SU-DHL-6 (cell line): ENCODE results near the gene AGPAT2.

ENCODE experiments used
- H2AFZ ChIP-seq: fragments of 200-600 bp; sonication (generic); 2 replicates; pipeline ENCODE4 v1.6.1; 2014; ENCODE audit warnings: low read depth, mild to moderate bottlenecking, moderate library complexity, mixed read lengths, antibody characterized with exemption, low read length; ENCODE audit not compliant: severe bottlenecking
- H3F3A ChIP-seq: fragments of 200-600 bp; shearing (Covaris generic); 2 replicates; pipeline ENCODE4 v1.6.0; 2016; ENCODE audit warnings: antibody characterized with exemption, mild to moderate bottlenecking; ENCODE audit not compliant: insufficient read depth
- H3K27ac ChIP-seq: fragments of 200-600 bp; sonication (generic); 2 replicates; pipeline ENCODE4 v1.5.1; 2016; ENCODE audit warnings: low read depth, mild to moderate bottlenecking, low read length, moderate library complexity, mixed read lengths
- H3K27me3 ChIP-seq: fragments of 200-600 bp; sonication (generic), shearing (Covaris generic); 2 replicates; pipeline ENCODE4 v1.6.0; 2014; ENCODE audit warnings: mild to moderate bottlenecking, low read length
- H3K36me3 ChIP-seq: fragments of 200-600 bp; sonication (generic); 2 replicates; pipeline ENCODE4 v1.6.1; 2014; ENCODE audit warnings: mild to moderate bottlenecking, low read length, mixed read lengths
- H3K4me2 ChIP-seq: fragments of 300-600, 200-600 bp; shearing (Covaris generic), sonication (generic); 2 replicates; pipeline ENCODE4 v1.6.0; 2014; ENCODE audit warnings: low read length, low read depth, mild to moderate bottlenecking; ENCODE audit not compliant: poor library complexity, severe bottlenecking
- H3K4me3 ChIP-seq: fragments of 200-600 bp; sonication (generic); 2 replicates; pipeline ENCODE4 v1.5.1; 2014; ENCODE audit warnings: antibody characterized with exemption, low read length, mild to moderate bottlenecking, mixed read lengths; ENCODE audit not compliant: insufficient read depth, poor library complexity, severe bottlenecking
- H3K79me2 ChIP-seq: fragments of 200-600 bp; sonication (generic); 2 replicates; pipeline ENCODE4 v1.6.1; 2014; ENCODE audit warnings: mild to moderate bottlenecking, low read length, moderate library complexity; ENCODE audit not compliant: insufficient read depth
- H3K9ac ChIP-seq: fragments of 200-600 bp; sonication (generic); 2 replicates; pipeline ENCODE4 v1.7.0; 2014; ENCODE audit warnings: mild to moderate bottlenecking, low read length
- H3K9me2 ChIP-seq: fragments of 200-600 bp; sonication (generic); replicated peaks from 2 replicates; pipeline ENCODE4 v1.6.1; 2014; ENCODE audit warnings: low read length; ENCODE audit not compliant: insufficient read depth
- H3K9me3 ChIP-seq: fragments of 200-600 bp; sonication (generic); 2 replicates; pipeline ENCODE4 v1.6.1; 2014; ENCODE audit warnings: low read length, mixed read lengths; ENCODE audit not compliant: insufficient read depth
- H4K20me1 ChIP-seq: fragments of 200-600 bp; sonication (generic); 2 replicates; pipeline ENCODE4 v1.6.1; 2014; ENCODE audit warnings: low read depth, mild to moderate bottlenecking, antibody characterized with exemption, low read length, moderate library complexity, mixed read lengths
- EZH2phosphoT487 ChIP-seq: fragments of 200-600 bp; sonication (generic), shearing (Covaris generic); conservative IDR thresholded peaks from 2 replicates; pipeline ENCODE4 v1.6.1; 2018; ENCODE audit warnings: mild to moderate bottlenecking, antibody characterized with exemption, low read length, moderate library complexity, mixed read lengths
- TF ChIP-seq, protein P1 (sequence below): fragments of 200-600 bp; sonication (generic); IDR thresholded peaks from one replicate; pipeline ENCODE4 v1.5.1; 2017; ENCODE audit warnings: antibody characterized with exemption, mild to moderate bottlenecking, low read length, moderate library complexity; ENCODE audit not compliant: insufficient read depth, poor library complexity, severe bottlenecking

AGPAT2 gene

DNA sequence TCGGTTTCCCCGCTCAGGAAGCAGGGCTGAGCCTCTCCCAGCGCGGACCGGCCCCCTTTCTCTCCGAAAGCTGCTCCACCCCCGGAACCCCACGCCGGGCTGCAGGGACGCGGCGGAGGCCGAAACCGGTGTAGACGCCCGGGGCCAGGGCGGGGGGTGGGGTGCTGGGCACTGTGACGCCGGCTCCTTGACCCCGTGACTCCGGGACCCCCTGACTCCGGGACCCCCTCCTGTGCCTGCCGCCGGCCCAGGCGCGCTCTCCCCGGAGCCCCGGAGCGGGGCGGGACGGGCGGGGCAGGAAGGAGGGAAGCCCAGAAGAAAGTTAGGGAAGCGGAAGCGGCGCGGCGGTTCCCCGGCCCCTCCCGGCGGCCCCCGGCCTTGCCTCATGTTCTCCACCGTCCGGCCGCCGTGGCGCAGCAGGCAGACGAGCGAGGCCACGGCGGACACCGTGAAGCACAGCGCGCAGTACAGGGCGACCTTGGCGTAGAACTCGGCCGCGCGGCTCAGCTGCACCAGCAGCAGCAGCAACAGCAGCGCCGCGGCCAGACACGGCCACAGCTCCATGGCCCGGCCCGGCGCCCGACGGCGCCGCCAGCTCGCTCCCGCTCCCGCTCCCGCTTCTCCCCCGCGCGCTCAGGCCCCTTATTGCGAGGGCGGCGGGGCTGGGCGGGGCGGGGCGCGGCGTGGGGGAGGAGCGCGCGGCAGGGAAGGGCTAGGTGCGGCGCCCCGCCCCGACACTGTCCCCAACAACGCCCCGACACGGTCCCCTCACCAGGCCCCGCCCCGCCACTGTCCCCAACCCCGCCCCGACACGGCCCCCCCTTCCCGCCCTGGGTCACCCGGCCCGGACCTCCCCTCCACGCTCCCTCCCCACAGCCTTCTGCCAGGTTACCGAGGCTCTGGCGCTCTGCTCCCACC is at the start of gene AGPAT2:
Gene AGPAT2, minus strand, starts transcription at position 664 of the 918 bp plus-strand sequence. Its CDS starts 100 bp downstream, at position 564.
- Histone ChIP-seq H3K4me2 (peak within 1 kb of the TSS; percentile 50), H2AFZ (peak within 1 kb of the TSS; percentile 68), H3K9me3 (no peaks in the 10 kb centered on the region), H3K9ac (peak within 1 kb of the TSS; percentile 50), H3K9me2 (no peaks in the 10 kb centered on the region), H3K79me2 (no peaks in the 10 kb centered on the region), H4K20me1 (no peaks in the 10 kb centered on the region), H3F3A (no peaks in the 10 kb centered on the region; the same call in 1 of the 2 replicates), H3K27me3 (no peaks in the 10 kb centered on the region), H3K27ac (no peak within 1 kb of the TSS), H3K4me3 (peak within 1 kb of the TSS; percentile 50), H3K36me3 (no peaks in the 10 kb centered on the region)
- TF ChIP-seq, protein P1, sequence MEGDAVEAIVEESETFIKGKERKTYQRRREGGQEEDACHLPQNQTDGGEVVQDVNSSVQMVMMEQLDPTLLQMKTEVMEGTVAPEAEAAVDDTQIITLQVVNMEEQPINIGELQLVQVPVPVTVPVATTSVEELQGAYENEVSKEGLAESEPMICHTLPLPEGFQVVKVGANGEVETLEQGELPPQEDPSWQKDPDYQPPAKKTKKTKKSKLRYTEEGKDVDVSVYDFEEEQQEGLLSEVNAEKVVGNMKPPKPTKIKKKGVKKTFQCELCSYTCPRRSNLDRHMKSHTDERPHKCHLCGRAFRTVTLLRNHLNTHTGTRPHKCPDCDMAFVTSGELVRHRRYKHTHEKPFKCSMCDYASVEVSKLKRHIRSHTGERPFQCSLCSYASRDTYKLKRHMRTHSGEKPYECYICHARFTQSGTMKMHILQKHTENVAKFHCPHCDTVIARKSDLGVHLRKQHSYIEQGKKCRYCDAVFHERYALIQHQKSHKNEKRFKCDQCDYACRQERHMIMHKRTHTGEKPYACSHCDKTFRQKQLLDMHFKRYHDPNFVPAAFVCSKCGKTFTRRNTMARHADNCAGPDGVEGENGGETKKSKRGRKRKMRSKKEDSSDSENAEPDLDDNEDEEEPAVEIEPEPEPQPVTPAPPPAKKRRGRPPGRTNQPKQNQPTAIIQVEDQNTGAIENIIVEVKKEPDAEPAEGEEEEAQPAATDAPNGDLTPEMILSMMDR: no peak
- TF ChIP-seq EZH2phosphoT487: no peak

GRCh38 chr9:136735812-136736480 is 48.7 kb upstream of the AGPAT2 start:
- H3F3A ChIP-seq: no peaks in the 10 kb centered on the region
- no peaks in the 10 kb centered on the region for H3K36me3 ChIP-seq
- no peak overlapping the region for H3K27ac ChIP-seq
- H3K9me3 ChIP-seq: no peaks in the 10 kb centered on the region
- H3K79me2 ChIP-seq: no peaks in the 10 kb centered on the region
- H3K9me2 ChIP-seq: no peaks in the 10 kb centered on the region
- no peak for TF ChIP-seq EZH2phosphoT487
- TF ChIP-seq, protein P1: no peak
- H3K9ac ChIP-seq: no peak overlapping the region
- no peak overlapping the region for H3K4me2 ChIP-seq
- no peak overlapping the region for H3K4me3 ChIP-seq
- no peak overlapping the region for H2AFZ ChIP-seq
- no peaks in the 10 kb centered on the region for H3K27me3 ChIP-seq
- no peaks in the 10 kb centered on the region for H4K20me1 ChIP-seq

DNA sequence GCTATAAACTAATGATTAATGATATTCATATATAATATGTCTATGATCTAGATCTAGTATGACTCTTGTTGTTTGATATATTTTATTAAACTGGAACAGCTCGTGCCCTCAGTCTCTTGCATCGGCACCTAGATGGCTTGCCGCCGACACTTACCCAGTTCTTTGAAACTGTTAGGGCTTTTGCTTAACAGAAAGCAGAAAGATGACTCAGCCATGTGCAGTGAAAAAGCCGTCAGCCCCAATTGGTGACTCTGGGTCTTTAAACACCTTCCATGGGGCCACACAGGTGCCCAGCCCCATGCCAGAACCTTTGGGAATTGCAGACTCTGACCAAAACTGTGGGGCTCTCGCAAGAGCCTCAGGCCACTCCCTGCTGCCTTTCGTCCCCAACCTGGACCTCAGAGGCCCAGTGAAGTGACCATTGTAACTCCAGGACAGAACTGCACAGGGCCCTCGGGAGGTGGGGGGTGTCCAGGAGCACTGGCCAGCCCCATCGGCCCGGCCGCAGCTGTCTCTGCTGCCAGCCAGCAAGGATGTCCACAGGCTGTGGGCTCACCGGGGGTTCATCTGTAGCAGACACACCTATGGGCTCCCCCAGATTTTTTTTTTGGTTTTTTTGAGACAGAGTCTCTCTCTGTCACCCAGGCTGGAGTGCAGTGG is 47.7 kb upstream of the AGPAT2 start:
- Histone ChIP-seq H3K27me3 (no peaks in the 10 kb centered on the region), H3K4me2 (no peak overlapping the region), H3K9me3 (no peaks in the 10 kb centered on the region), H3F3A (no peaks in the 10 kb centered on the region), H3K9ac (no peak overlapping the region), H3K79me2 (peaks cover 2% of the 10 kb centered on the region; the same call in 1 of the 2 replicates), H3K4me3 (no peak overlapping the region), H2AFZ (no peak overlapping the region), H3K36me3 (no peaks in the 10 kb centered on the region), H4K20me1 (no peaks in the 10 kb centered on the region), H3K9me2 (no peaks in the 10 kb centered on the region), H3K27ac (no peak overlapping the region)
- TF ChIP-seq EZH2phosphoT487: no peak
- TF ChIP-seq, protein P1: no peak
